Measurements from ENCODE around the gene ZNF564.
A peak's percentile ranks its signal among the peaks of the same experiment; 100 is the strongest.
"Not testable (repeated sequence)": the region's sequence is repeated elsewhere in the genome, so short reads cannot be mapped to it uniquely, and the experiment has no call there.

ZNF564 gene

GRCh38 chr19:12551060-12551832, at the start of gene ZNF564:
Gene ZNF564, minus strand, starts transcription at chr19:12551482. Its CDS starts 150 bp downstream, at chr19:12551332.
- DNase-seq: peak; percentile 99

GRCh38 chr19:12597594-12597993, 46.3 kb upstream of the ZNF564 start:
- no peak for DNase-seq

GRCh38 chr19:12596927-12597548, 45.8 kb upstream of the ZNF564 start:
- DNase-seq: no peak

- no peak for DNase-seq
Measured at GRCh38 chr19:12596485-12596884, 45.2 kb upstream of the ZNF564 start.

- no peak for DNase-seq
Measured at GRCh38 chr19:12581100-12581499, 29.8 kb upstream of the ZNF564 start.

- no peak for DNase-seq
Measured at GRCh38 chr19:12580180-12580694, 29.0 kb upstream of the ZNF564 start.

GRCh38 chr19:12578641-12579040, 27.4 kb upstream of the ZNF564 start:
- no peak for DNase-seq

GRCh38 chr19:12574036-12574435, 22.8 kb upstream of the ZNF564 start:
- no peak for DNase-seq

- DNase-seq: no peak
Measured at GRCh38 chr19:12567951-12568350, 16.7 kb upstream of the ZNF564 start.

GRCh38 chr19:12566380-12566779, 15.1 kb upstream of the ZNF564 start:
- not testable (repeated sequence) for DNase-seq

GRCh38 chr19:12564016-12564664, 12.9 kb upstream of the ZNF564 start:
- peak; percentile 16 for DNase-seq

GRCh38 chr19:12555456-12555930, 4.2 kb upstream of the ZNF564 start:
- DNase-seq: no peak

GRCh38 chr19:12546903-12547302, 4.4 kb downstream of the ZNF564 start:
- no peak for DNase-seq

- no peak for DNase-seq
Measured at GRCh38 chr19:12546068-12546467, 5.2 kb downstream of the ZNF564 start.

GRCh38 chr19:12545267-12545666, 6.0 kb downstream of the ZNF564 start:
- DNase-seq: no peak

GRCh38 chr19:12544401-12544876, 6.8 kb downstream of the ZNF564 start:
- peak; percentile 59 for DNase-seq

GRCh38 chr19:12543855-12544254, 7.4 kb downstream of the ZNF564 start:
- peak; percentile 12 for DNase-seq

GRCh38 chr19:12527034-12527836, 24.0 kb downstream of the ZNF564 start:
- no peak for DNase-seq

GRCh38 chr19:12526542-12526941, 24.7 kb downstream of the ZNF564 start:
- DNase-seq: no peak

GRCh38 chr19:12521996-12522395, 29.3 kb downstream of the ZNF564 start:
- DNase-seq: no peak

GRCh38 chr19:12513531-12514061, 37.7 kb downstream of the ZNF564 start:
- no peak for DNase-seq

- no peak for DNase-seq
Measured at GRCh38 chr19:12497032-12497431, 54.2 kb downstream of the ZNF564 start.
